Stomach (tissue), 4 donors: Measurements from ENCODE around the gene OPHN1.
A peak's percentile ranks its signal among the peaks of the same experiment; 100 is the strongest.

Experiments used
- EP300 ChIP-seq: sonication (generic); formaldehyde crosslinking; IDR thresholded peaks from one replicate; pipeline ENCODE4 v1.6.1; 2017; ENCODE audit warnings: antibody characterized with exemption
- POLR2A ChIP-seq, 4 donors: fragments of 450-650 bp; IDR thresholded peaks; one replicate each; pipeline ENCODE4 v1.6.1; 2016; ENCODE audit warnings: antibody characterized with exemption in 4 of 4, control low read depth in 2 of 4, mild to moderate bottlenecking in 1 of 4, moderate library complexity in 1 of 4
- POLR2AphosphoS5 ChIP-seq, 3 donors: sonication (generic); formaldehyde crosslinking; IDR thresholded peaks; one replicate each; pipeline ENCODE4 v1.6.1; 2016; ENCODE audit warnings: antibody characterized with exemption in 3 of 3
- TF ChIP-seq, protein P1 (sequence below), 7 experiments: fragments of 450-650 bp in 4 of 7; fragments of 200-600 bp in 3 of 7; sonication (generic) in 3 of 7; IDR thresholded peaks; one replicate each; pipeline ENCODE4 v1.5.1; 2016 to 2019; ENCODE audit warnings: antibody characterized with exemption in 7 of 7, control low read depth in 2 of 7, mild to moderate bottlenecking in 1 of 7

GRCh38 chrX:68462653-68463052 lies 29.4 kb upstream of the OPHN1 start:
- TF ChIP-seq, protein P1, sequence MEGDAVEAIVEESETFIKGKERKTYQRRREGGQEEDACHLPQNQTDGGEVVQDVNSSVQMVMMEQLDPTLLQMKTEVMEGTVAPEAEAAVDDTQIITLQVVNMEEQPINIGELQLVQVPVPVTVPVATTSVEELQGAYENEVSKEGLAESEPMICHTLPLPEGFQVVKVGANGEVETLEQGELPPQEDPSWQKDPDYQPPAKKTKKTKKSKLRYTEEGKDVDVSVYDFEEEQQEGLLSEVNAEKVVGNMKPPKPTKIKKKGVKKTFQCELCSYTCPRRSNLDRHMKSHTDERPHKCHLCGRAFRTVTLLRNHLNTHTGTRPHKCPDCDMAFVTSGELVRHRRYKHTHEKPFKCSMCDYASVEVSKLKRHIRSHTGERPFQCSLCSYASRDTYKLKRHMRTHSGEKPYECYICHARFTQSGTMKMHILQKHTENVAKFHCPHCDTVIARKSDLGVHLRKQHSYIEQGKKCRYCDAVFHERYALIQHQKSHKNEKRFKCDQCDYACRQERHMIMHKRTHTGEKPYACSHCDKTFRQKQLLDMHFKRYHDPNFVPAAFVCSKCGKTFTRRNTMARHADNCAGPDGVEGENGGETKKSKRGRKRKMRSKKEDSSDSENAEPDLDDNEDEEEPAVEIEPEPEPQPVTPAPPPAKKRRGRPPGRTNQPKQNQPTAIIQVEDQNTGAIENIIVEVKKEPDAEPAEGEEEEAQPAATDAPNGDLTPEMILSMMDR (IDR thresholded peaks at IDR 0.05) = peak in 4 of 7 experiments; percentile 25 to 45 (median 39)
- TF ChIP-seq POLR2A (IDR thresholded peaks at IDR 0.05) = no peak
- no peak for TF ChIP-seq EP300
- no peak for TF ChIP-seq POLR2AphosphoS5 (IDR thresholded peaks at IDR 0.05)
